Kidney epithelial cell (primary cell): ENCODE results near the gene CHTF18. TPM values are rescaled to one million over a fixed set of nuclear protein-coding genes. Genes with fewer than 3 reads are reported as not detected.

ENCODE experiments used
- DNase-seq: peaks from one replicate; pipeline ENCODE4 v3.0.0-alpha.2; 2010; ENCODE audit warnings: low read depth
- H3K27me3 ChIP-seq: 2 replicates; pipeline ENCODE4 v1.6.0; 2011; ENCODE audit warnings: low read length; ENCODE audit not compliant: control insufficient read depth, insufficient read depth
- H3K36me3 ChIP-seq: 2 replicates; pipeline ENCODE4 v1.5.1; 2011; ENCODE audit warnings: low read length; ENCODE audit not compliant: control insufficient read depth, insufficient read depth
- H3K4me3 ChIP-seq: 2 replicates; pipeline ENCODE4 v1.5.1; 2011; ENCODE audit warnings: low read depth, mild to moderate bottlenecking, control low read depth, low read length
- CTCF ChIP-seq: IDR thresholded peaks from 2 replicates; pipeline ENCODE4 v1.5.1; 2011; ENCODE audit warnings: mild to moderate bottlenecking, moderate library complexity, low read length, control low read depth, inconsistent platforms; ENCODE audit not compliant: insufficient read depth, poor library complexity, severe bottlenecking
- total RNA-seq: library from RNA; depleted of rRNA; stranded (reverse); fragments of >200 nt; gene quantifications from 2 replicates; pipeline ENCODE4 v1.2.3, GENCODE V29; 2015

CHTF18 gene
- total RNA-seq, 1 donor from 2014 or later, result 23.9 TPM

GRCh38 chr16:802914-803753 is 14.7 kb downstream of the CHTF18 start:
- DNase-seq, result no peak
- Histone ChIP-seq H3K4me3 (no peak overlapping the region), H3K36me3 (no peaks in the 10 kb centered on the region), H3K27me3 (peaks cover 55% of the 10 kb centered on the region)
- TF ChIP-seq CTCF, result no peak

- H3K36me3 ChIP-seq, result no peaks in the 10 kb centered on the region
- H3K4me3 ChIP-seq, result no peak overlapping the region
- DNase-seq, result no peak
- H3K27me3 ChIP-seq, result peaks cover 55% of the 10 kb centered on the region
- no peak for TF ChIP-seq CTCF
These were observed 15.3 kb downstream of the CHTF18 start for GRCh38 chr16:803754-804080.

- Histone ChIP-seq H3K27me3 (peaks cover 50% of the 10 kb centered on the region), H3K36me3 (no peaks in the 10 kb centered on the region), H3K4me3 (no peak overlapping the region)
- no peak for TF ChIP-seq CTCF
- DNase-seq, result no peak
These were observed 16.0 kb downstream of the CHTF18 start for GRCh38 chr16:804193-805048.

GRCh38 chr16:805474-805873 is 17.1 kb downstream of the CHTF18 start:
- Histone ChIP-seq H3K4me3 (no peak overlapping the region), H3K36me3 (no peaks in the 10 kb centered on the region), H3K27me3 (peaks cover 40% of the 10 kb centered on the region)
- DNase-seq, result no peak
- TF ChIP-seq CTCF, result no peak

- TF ChIP-seq CTCF, result no peak
- peak overlapping the region; percentile 75 for H3K4me3 ChIP-seq
- H3K27me3 ChIP-seq, result peaks cover 23% of the 10 kb centered on the region
- H3K36me3 ChIP-seq, result no peaks in the 10 kb centered on the region
- peak; percentile 65 for DNase-seq
These were observed 19.1 kb downstream of the CHTF18 start for GRCh38 chr16:807347-808084.
